Mucosa of stomach (tissue), 1 donor: ENCODE data around the gene HDAC10.

Source experiments
- H3K27me3 ChIP-seq: one replicate; pipeline ENCODE4 v1.7.0; 2013; ENCODE audit warnings: mild to moderate bottlenecking, low read length; ENCODE audit not compliant: control insufficient read depth, insufficient read depth
- H3K36me3 ChIP-seq: one replicate; pipeline ENCODE4 v1.7.0; 2013; ENCODE audit warnings: low read length; ENCODE audit not compliant: control insufficient read depth, insufficient read depth
- H3K4me1 ChIP-seq: one replicate; pipeline ENCODE4 v1.7.0; 2013; ENCODE audit warnings: mild to moderate bottlenecking, low read length; ENCODE audit not compliant: control insufficient read depth, insufficient read depth
- H3K4me3 ChIP-seq: one replicate; pipeline ENCODE4 v1.7.0; 2013; ENCODE audit warnings: low read length
- H3K9ac ChIP-seq: one replicate; pipeline ENCODE4 v1.7.0; 2013; ENCODE audit warnings: mild to moderate bottlenecking, low read length, moderate library complexity
- H3K9me3 ChIP-seq: one replicate; pipeline ENCODE4 v1.7.0; 2013; ENCODE audit warnings: mild to moderate bottlenecking, low read length, moderate library complexity; ENCODE audit not compliant: control insufficient read depth
- donor health status: Pancreatic carcinoma.

The HDAC10 gene, protein sequence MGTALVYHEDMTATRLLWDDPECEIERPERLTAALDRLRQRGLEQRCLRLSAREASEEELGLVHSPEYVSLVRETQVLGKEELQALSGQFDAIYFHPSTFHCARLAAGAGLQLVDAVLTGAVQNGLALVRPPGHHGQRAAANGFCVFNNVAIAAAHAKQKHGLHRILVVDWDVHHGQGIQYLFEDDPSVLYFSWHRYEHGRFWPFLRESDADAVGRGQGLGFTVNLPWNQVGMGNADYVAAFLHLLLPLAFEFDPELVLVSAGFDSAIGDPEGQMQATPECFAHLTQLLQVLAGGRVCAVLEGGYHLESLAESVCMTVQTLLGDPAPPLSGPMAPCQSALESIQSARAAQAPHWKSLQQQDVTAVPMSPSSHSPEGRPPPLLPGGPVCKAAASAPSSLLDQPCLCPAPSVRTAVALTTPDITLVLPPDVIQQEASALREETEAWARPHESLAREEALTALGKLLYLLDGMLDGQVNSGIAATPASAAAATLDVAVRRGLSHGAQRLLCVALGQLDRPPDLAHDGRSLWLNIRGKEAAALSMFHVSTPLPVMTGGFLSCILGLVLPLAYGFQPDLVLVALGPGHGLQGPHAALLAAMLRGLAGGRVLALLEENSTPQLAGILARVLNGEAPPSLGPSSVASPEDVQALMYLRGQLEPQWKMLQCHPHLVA

DNA sequence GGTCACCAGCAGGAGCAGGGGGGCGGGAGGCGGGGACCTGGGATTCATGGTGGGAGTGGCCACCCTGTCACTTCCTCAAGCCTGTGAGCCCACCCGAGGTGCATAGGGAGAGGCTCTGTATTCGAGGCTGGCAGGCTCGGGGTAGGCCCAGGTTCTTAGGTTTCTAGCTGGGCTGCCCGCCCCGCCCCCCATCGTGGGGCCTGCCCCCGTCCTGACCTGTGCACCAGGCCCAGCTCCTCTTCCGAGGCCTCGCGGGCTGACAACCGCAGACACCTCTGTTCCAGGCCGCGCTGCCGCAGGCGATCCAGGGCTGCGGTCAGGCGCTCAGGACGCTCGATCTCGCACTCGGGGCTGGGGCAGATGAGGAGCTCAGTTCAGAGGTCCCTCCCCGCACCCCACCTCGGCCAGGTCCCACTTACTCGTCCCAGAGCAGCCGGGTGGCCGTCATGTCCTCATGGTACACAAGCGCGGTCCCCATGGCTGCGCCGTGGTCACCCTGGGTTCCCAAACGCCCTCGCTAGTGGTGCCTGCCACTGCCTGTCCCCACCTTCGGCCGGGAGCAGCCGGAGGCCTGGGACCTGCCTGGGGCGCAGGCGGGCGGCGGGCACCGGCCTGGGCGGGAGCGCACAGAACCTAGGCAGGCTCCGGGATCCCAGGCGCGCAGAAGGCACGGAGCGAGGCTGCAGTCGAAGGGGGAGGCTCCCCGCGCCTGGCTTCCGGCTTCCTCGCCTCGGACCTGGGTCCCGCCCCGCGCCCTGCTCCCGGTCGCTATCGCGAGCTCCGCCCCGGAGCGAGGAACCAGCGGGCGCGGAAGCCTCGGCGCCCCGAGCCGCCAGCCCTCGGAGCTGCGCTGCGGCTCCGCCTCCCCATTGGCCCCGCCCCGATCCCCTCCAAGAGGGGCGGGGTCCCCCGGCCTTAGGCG is at the start of gene HDAC10:
TSS of gene HDAC10 (minus strand) at position 711 of the 922 bp plus-strand sequence. CDS start at position 478, 233 bp downstream.
- Histone ChIP-seq H3K9me3 (no peaks in the 10 kb centered on the region), H3K4me3 (peak within 1 kb of the TSS; percentile 36), H3K36me3 (peaks cover 9% of the 10 kb centered on the region), H3K27me3 (no peaks in the 10 kb centered on the region), H3K4me1 (peaks cover 44% of the 10 kb centered on the region), H3K9ac (peak within 1 kb of the TSS; percentile 56)

DNA sequence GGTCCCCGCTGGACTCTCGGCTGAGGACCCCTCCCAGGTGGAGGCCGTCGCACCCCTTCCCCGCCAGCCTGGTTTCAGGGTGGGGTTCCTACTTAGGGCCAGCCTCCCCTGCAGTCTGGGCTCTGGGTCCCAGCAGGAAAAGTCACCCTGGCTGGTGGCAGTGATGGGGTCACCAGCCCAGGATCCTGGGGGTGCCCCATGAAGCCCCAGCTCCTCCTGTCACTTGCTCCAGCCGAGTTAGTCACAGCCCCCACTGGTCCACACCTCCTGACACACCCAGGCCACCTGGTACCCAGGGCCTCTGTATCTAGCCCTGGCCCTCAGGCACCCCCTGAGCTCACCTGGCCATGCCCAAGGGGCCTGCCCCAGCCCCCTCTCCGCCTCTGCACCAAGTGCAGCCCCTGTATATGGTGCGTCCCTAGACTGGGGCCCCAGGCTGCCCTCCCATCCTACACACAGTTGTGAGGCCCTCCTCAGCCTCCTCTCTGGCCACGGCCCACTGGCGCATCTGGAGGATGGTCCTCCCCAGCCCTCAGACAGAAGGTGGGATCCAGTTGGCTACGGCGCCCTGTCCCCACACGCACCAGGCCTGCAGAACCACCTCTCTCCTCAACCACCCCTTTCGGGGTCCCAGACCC is 49.7 kb upstream of the HDAC10 start:
- H3K36me3 ChIP-seq, result no peaks in the 10 kb centered on the region
- no peaks in the 10 kb centered on the region for H3K9me3 ChIP-seq
- H3K27me3 ChIP-seq, result no peaks in the 10 kb centered on the region
- no peak overlapping the region for H3K4me3 ChIP-seq
- H3K9ac ChIP-seq, result peak overlapping the region; percentile 71
- peaks cover 98% of the 10 kb centered on the region for H3K4me1 ChIP-seq

GRCh38 chr22:50299785-50300619 is 48.9 kb upstream of the HDAC10 start:
- Histone ChIP-seq H3K9ac (peak overlapping the region; percentile 28), H3K4me1 (peaks cover 98% of the 10 kb centered on the region), H3K27me3 (no peaks in the 10 kb centered on the region), H3K9me3 (no peaks in the 10 kb centered on the region), H3K4me3 (no peak overlapping the region), H3K36me3 (no peaks in the 10 kb centered on the region)

DNA sequence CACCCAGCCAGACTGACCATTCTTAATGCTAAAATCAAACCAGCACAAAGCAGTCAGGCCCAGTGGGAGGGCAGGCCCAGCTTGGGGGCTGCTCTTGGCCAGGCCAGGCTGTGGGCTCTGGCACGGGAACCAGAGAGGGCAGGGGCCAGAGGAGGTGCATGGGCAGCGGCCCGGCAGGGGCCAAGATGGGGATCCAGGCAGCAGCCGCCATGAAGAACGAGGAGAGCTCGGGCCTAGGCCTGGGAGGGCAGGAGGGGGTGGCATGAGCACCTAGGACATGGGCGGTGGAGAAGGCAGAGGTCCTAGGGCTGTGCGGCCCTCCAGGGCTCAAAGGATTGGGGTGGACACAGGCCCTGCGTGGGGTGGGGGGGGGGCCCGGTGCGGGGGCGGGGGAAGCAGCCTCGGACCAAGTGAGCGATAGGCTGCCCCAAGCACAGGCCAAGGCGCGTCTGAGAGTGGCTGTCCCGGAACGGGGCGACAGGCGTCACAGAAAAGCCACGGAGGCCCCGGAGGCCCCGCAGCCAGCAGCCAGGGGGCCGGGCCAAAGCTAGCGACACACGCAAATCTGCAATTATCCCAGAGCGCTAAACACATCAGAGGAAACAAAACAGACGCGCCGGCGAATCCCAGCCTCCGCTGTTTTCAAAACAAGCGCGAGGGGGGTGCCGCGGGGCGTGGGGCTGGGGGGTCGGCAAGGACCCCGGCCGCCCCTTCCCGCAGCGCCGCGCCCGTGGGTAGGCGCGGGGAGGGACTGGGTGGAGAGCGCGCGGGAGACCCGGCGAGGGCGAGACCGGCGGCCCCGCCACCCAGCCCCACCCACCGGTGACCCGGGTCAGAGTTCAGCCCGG is 48.1 kb upstream of the HDAC10 start:
- H3K4me1 ChIP-seq, result peaks cover 98% of the 10 kb centered on the region
- peak overlapping the region; percentile 53 for H3K9ac ChIP-seq
- no peak overlapping the region for H3K4me3 ChIP-seq
- H3K36me3 ChIP-seq, result no peaks in the 10 kb centered on the region
- no peaks in the 10 kb centered on the region for H3K27me3 ChIP-seq
- H3K9me3 ChIP-seq, result no peaks in the 10 kb centered on the region

DNA sequence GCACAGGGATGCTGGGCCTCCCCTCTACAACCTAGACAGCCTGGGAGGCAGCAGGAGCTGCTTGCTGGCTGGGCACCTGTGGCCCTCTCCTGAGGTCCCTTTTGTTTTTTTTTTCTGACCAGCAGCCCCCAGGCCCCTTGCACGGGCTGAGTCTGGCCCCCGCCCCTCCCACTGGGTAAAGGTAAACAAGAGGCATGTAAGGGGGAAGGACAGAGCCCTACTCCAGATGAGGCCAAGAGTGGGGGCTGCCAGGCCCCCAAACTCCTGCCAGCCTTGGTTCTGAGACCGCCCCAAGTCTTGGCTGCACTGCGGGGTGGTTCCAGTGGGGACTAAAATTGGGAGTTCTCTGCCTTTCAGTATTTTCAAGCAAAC is 47.2 kb upstream of the HDAC10 start:
- no peaks in the 10 kb centered on the region for H3K36me3 ChIP-seq
- H3K4me3 ChIP-seq, result no peak overlapping the region
- H3K27me3 ChIP-seq, result no peaks in the 10 kb centered on the region
- H3K9ac ChIP-seq, result peak overlapping the region; percentile 53
- H3K9me3 ChIP-seq, result no peaks in the 10 kb centered on the region
- H3K4me1 ChIP-seq, result peaks cover 98% of the 10 kb centered on the region

GRCh38 chr22:50297510-50298265 is 46.6 kb upstream of the HDAC10 start:
- Histone ChIP-seq H3K36me3 (no peaks in the 10 kb centered on the region), H3K4me1 (peaks cover 98% of the 10 kb centered on the region), H3K27me3 (no peaks in the 10 kb centered on the region), H3K4me3 (no peak overlapping the region), H3K9me3 (no peaks in the 10 kb centered on the region), H3K9ac (peak overlapping the region; percentile 53)

GRCh38 chr22:50296658-50297490 is 45.8 kb upstream of the HDAC10 start:
- Histone ChIP-seq H3K4me1 (peaks cover 96% of the 10 kb centered on the region), H3K9me3 (no peaks in the 10 kb centered on the region), H3K4me3 (no peak overlapping the region), H3K36me3 (no peaks in the 10 kb centered on the region), H3K27me3 (no peaks in the 10 kb centered on the region), H3K9ac (peak overlapping the region; percentile 53)

- peak overlapping the region; percentile 73 for H3K9ac ChIP-seq
- no peaks in the 10 kb centered on the region for H3K27me3 ChIP-seq
- peak overlapping the region; percentile 1 for H3K4me3 ChIP-seq
- H3K9me3 ChIP-seq, result no peaks in the 10 kb centered on the region
- peaks cover 17% of the 10 kb centered on the region for H3K36me3 ChIP-seq
- peaks cover 92% of the 10 kb centered on the region for H3K4me1 ChIP-seq
Measured at GRCh38 chr22:50294319-50294656, 43.2 kb upstream of the HDAC10 start.

- H3K9me3 ChIP-seq, result no peaks in the 10 kb centered on the region
- H3K4me3 ChIP-seq, result peak overlapping the region; percentile 1
- peaks cover 23% of the 10 kb centered on the region for H3K36me3 ChIP-seq
- peaks cover 92% of the 10 kb centered on the region for H3K4me1 ChIP-seq
- H3K27me3 ChIP-seq, result no peaks in the 10 kb centered on the region
- peak overlapping the region; percentile 73 for H3K9ac ChIP-seq
Measured at GRCh38 chr22:50293441-50294318, 42.6 kb upstream of the HDAC10 start.
